ENCODE data around the gene CDC5L. TPM values are rescaled to one million over a fixed set of nuclear protein-coding genes. Genes with fewer than 3 reads are reported as not detected.

Gene CDC5L
- total RNA-seq, 1 experiment from 2014 or later = 43.9 TPM

GRCh38 chr6:44373051-44373450 is 14.5 kb upstream of the CDC5L start:
- POLR2A ChIA-PET (ENCODE audit: low non-redundant PET) = no interaction called here

DNA sequence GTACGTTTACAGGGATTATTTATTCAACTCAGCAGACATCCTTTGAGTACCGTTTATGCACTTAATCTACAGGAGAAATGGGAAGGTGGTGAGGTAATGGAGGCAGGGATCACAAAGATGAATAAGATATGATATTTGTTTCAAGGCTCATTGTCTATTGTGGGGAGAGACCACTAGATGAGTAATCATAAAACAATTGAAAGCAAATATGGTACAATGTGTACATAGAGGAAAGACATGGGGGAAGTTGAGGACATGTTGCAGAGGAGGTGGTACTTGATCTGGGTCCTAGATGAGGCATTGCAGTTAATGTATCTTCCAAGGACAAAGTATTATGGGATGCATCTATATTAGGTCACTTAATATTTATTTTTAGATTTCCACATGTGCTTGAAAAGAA is 13.7 kb upstream of the CDC5L start:
- Histone ChIP-seq H3K9me3 (ENCODE audit: low read depth, low read length, poor library complexity, severe bottlenecking) (no peaks in the 10 kb centered on the region), H3K4me3 (ENCODE audit: low read depth, low read length, poor library complexity, severe bottlenecking) (no peak overlapping the region), H3K27me3 (replicated peaks; ENCODE audit: insufficient read depth, low read depth, low read length, poor library complexity) (no peaks in the 10 kb centered on the region), H3K27ac (ENCODE audit: low read depth, low read length, poor library complexity, severe bottlenecking) (no peak overlapping the region), H3K4me1 (ENCODE audit: insufficient read depth, low read length, poor library complexity, severe bottlenecking) (no peaks in the 10 kb centered on the region), H3K36me3 (ENCODE audit: insufficient read depth, low read length, poor library complexity, severe bottlenecking) (no peaks in the 10 kb centered on the region)
- POLR2A ChIA-PET (ENCODE audit: low non-redundant PET) = no interaction called here
- TF ChIP-seq EZH2 (IDR thresholded peaks at IDR 0.05; ENCODE audit: borderline replicate concordance, low read depth, low read length, poor library complexity, severe bottlenecking) = no peak
- TF ChIP-seq, protein P1, sequence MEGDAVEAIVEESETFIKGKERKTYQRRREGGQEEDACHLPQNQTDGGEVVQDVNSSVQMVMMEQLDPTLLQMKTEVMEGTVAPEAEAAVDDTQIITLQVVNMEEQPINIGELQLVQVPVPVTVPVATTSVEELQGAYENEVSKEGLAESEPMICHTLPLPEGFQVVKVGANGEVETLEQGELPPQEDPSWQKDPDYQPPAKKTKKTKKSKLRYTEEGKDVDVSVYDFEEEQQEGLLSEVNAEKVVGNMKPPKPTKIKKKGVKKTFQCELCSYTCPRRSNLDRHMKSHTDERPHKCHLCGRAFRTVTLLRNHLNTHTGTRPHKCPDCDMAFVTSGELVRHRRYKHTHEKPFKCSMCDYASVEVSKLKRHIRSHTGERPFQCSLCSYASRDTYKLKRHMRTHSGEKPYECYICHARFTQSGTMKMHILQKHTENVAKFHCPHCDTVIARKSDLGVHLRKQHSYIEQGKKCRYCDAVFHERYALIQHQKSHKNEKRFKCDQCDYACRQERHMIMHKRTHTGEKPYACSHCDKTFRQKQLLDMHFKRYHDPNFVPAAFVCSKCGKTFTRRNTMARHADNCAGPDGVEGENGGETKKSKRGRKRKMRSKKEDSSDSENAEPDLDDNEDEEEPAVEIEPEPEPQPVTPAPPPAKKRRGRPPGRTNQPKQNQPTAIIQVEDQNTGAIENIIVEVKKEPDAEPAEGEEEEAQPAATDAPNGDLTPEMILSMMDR (conservative IDR thresholded peaks at IDR 0.05; ENCODE audit: low read depth, low read length) = no peak
- no peak for DNase-seq (ENCODE audit: low spot score)
- intact Hi-C loops (cut with micrococcal nuclease; ENCODE audit: unreplicated experiment) = no loop called here
- CTCF ChIA-PET = no interaction called here
- no TSS peak for BruUV-seq (replicated peaks)

More at GRCh38 chr6:44373051-44373450, 14.5 kb upstream of the CDC5L start:
- no peak for DNase-seq (ENCODE audit: low spot score)
- Histone ChIP-seq H3K4me1 (ENCODE audit: insufficient read depth, low read length, poor library complexity, severe bottlenecking) (no peaks in the 10 kb centered on the region), H3K27me3 (replicated peaks; ENCODE audit: insufficient read depth, low read depth, low read length, poor library complexity) (no peaks in the 10 kb centered on the region), H3K9me3 (ENCODE audit: low read depth, low read length, poor library complexity, severe bottlenecking) (no peaks in the 10 kb centered on the region), H3K27ac (ENCODE audit: low read depth, low read length, poor library complexity, severe bottlenecking) (no peak overlapping the region), H3K4me3 (ENCODE audit: low read depth, low read length, poor library complexity, severe bottlenecking) (no peak overlapping the region), H3K36me3 (ENCODE audit: insufficient read depth, low read length, poor library complexity, severe bottlenecking) (no peaks in the 10 kb centered on the region)
- CTCF ChIA-PET = no interaction called here
- intact Hi-C loops (cut with micrococcal nuclease; ENCODE audit: unreplicated experiment) = no loop called here
- no TSS peak for BruUV-seq (replicated peaks)
- TF ChIP-seq, protein P1 (conservative IDR thresholded peaks at IDR 0.05; ENCODE audit: low read depth, low read length) = no peak
- no peak for TF ChIP-seq EZH2 (IDR thresholded peaks at IDR 0.05; ENCODE audit: borderline replicate concordance, low read depth, low read length, poor library complexity, severe bottlenecking)

- H3K4me1 ChIP-seq (ENCODE audit: insufficient read depth, low read length, poor library complexity, severe bottlenecking) = no peaks in the 10 kb centered on the region
- BruUV-seq (replicated peaks) = no TSS peak
Measured at GRCh38 chr6:44375071-44375470, 12.4 kb upstream of the CDC5L start.

More at GRCh38 chr6:44375071-44375470, 12.4 kb upstream of the CDC5L start:
- Histone ChIP-seq H3K4me3 (ENCODE audit: low read depth, low read length, poor library complexity, severe bottlenecking) (no peak overlapping the region), H3K27me3 (replicated peaks; ENCODE audit: insufficient read depth, low read depth, low read length, poor library complexity) (no peaks in the 10 kb centered on the region), H3K9me3 (ENCODE audit: low read depth, low read length, poor library complexity, severe bottlenecking) (no peaks in the 10 kb centered on the region), H3K36me3 (ENCODE audit: insufficient read depth, low read length, poor library complexity, severe bottlenecking) (no peaks in the 10 kb centered on the region), H3K27ac (ENCODE audit: low read depth, low read length, poor library complexity, severe bottlenecking) (no peak overlapping the region)
- intact Hi-C loops (cut with micrococcal nuclease; ENCODE audit: unreplicated experiment) = no loop called here
- DNase-seq (ENCODE audit: low spot score) = no peak
- ChIA-PET POLR2A (ENCODE audit: low non-redundant PET) (no interaction called here), CTCF (no interaction called here)
- no peak for TF ChIP-seq EZH2 (IDR thresholded peaks at IDR 0.05; ENCODE audit: borderline replicate concordance, low read depth, low read length, poor library complexity, severe bottlenecking)
- TF ChIP-seq, protein P1 (conservative IDR thresholded peaks at IDR 0.05; ENCODE audit: low read depth, low read length) = no peak

Data from A673 (cell line).